ENCODE measurements around the gene SLIT3.
A peak's percentile ranks its signal among the peaks of the same experiment; 100 is the strongest.

SLIT3 gene

GRCh38 chr5:169300468-169301385 is at the start of gene SLIT3:
Gene SLIT3, minus strand, starts transcription at chr5:169301139. Its CDS starts 430 bp downstream, at chr5:169300709.
- FAIRE-seq, result no peak

GRCh38 chr5:169350016-169350415 is 49.1 kb upstream of the SLIT3 start:
- no peak for FAIRE-seq

GRCh38 chr5:169347786-169348185 is 46.8 kb upstream of the SLIT3 start:
- FAIRE-seq, result no peak

- FAIRE-seq, result no peak
These were observed 43.7 kb upstream of the SLIT3 start for GRCh38 chr5:169344629-169345028.

- no peak for FAIRE-seq
These were observed 42.8 kb upstream of the SLIT3 start for GRCh38 chr5:169343766-169344165.

GRCh38 chr5:169341556-169341955 is 40.6 kb upstream of the SLIT3 start:
- no peak for FAIRE-seq

- no peak for FAIRE-seq
These were observed 38.9 kb upstream of the SLIT3 start for GRCh38 chr5:169339869-169340268.

GRCh38 chr5:169336242-169336641 is 35.3 kb upstream of the SLIT3 start:
- FAIRE-seq, result no peak

- FAIRE-seq, result no peak
These were observed 34.9 kb upstream of the SLIT3 start for GRCh38 chr5:169335806-169336205.

GRCh38 chr5:169333518-169333917 is 32.6 kb upstream of the SLIT3 start:
- no peak for FAIRE-seq

GRCh38 chr5:169331292-169331852 is 30.4 kb upstream of the SLIT3 start:
- FAIRE-seq, result no peak

GRCh38 chr5:169328401-169328800 is 27.5 kb upstream of the SLIT3 start:
- FAIRE-seq, result no peak

- no peak for FAIRE-seq
These were observed 24.3 kb upstream of the SLIT3 start for GRCh38 chr5:169325273-169325672.

- FAIRE-seq, result no peak
These were observed 17.6 kb upstream of the SLIT3 start for GRCh38 chr5:169318556-169318955.

- FAIRE-seq, result no peak
These were observed 6.7 kb upstream of the SLIT3 start for GRCh38 chr5:169307646-169308045.

- no peak for FAIRE-seq
These were observed 4.4 kb upstream of the SLIT3 start for GRCh38 chr5:169305366-169305765.

- FAIRE-seq, result no peak
These were observed 3.2 kb upstream of the SLIT3 start for GRCh38 chr5:169304175-169304574.

GRCh38 chr5:169303119-169303515 is 2.2 kb upstream of the SLIT3 start:
- no peak for FAIRE-seq

- peak; percentile 44 for FAIRE-seq
These were observed 1.7 kb upstream of the SLIT3 start for GRCh38 chr5:169302491-169303118.

GRCh38 chr5:169301986-169302385 is 1.0 kb upstream of the SLIT3 start:
- no peak for FAIRE-seq

- FAIRE-seq, result no peak
These were observed 521 bp upstream of the SLIT3 start for GRCh38 chr5:169301386-169301934.

GRCh38 chr5:169299663-169300467 is 1.1 kb downstream of the SLIT3 start:
- FAIRE-seq, result no peak

GRCh38 chr5:169299191-169299662 is 1.7 kb downstream of the SLIT3 start:
- FAIRE-seq, result no peak

Data from A204.1 (cell line).